Glomerular visceral epithelial cell (primary cell): ENCODE data around the gene TBC1D10B.

Source experiments
- DNase-seq: peaks from one replicate; pipeline ENCODE4 v3.0.0-alpha.2; 2016; ENCODE audit errors: extremely low spot score

Gene TBC1D10B

GRCh38 chr16:30374538-30374937 lies 4.2 kb upstream of the TBC1D10B start, which contains the start of gene MYL11:
Gene MYL11, plus strand, starts transcription at chr16:30374802. Its CDS starts 56 bp downstream, at chr16:30374858.
- no peak for DNase-seq

DNA sequence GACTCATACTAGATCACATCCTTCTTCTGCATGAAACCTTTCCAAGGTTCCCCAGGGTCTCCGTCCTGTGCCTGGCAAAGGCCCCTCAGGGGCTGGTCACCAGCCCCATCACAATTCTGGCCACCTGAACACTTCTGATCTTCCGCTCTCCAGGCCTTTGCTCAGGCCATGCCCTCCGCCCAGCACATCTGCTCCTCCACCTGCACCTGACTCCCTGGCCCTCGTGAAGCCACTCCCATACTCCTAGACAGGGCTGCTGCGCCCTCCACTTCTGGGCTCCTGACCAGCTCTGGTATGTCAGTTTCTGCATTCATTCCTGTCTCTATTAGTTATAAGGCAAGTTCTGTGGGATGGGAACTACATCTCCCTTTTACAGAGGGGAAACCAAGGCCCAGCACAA lies 2.4 kb upstream of the TBC1D10B start:
- no peak for DNase-seq

- DNase-seq, result no peak
Measured at GRCh38 chr16:30372038-30372712, 1.9 kb upstream of the TBC1D10B start.

DNA sequence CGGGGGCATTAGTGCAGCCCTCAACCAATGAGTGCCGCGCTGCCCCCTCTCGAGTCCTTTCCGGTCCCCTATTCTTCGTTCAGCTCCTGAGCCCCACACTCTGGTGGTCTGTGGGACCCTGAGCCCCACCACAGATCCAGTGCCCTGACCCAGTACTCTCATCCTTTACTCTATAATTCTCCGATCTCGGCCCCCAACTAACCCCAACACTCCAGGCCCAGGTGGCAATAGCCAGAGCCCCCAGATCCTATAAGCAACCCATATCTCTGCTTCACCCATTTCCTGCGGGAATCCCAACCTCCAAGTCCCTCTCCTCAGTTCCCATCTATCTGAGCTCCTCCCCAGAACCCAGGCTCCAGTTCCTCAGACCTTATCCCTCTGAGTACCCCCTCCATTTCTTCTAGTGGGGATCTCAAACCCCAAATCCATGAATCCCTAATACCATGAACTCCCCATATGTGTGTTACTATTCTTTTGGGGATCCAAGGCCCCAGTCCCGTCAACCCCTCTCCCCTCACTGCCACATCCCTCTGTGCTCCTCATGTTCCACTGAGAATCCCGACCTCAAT lies 1.0 kb upstream of the TBC1D10B start:
- DNase-seq, result no peak

- DNase-seq, result no peak
Measured at GRCh38 chr16:30369938-30370455, 297 bp downstream of the TBC1D10B start.

GRCh38 chr16:30369091-30369937 lies 980 bp downstream of the TBC1D10B start:
- DNase-seq, result no peak

GRCh38 chr16:30368792-30369090 lies 1.6 kb downstream of the TBC1D10B start:
- DNase-seq, result no peak

- DNase-seq, result peak; percentile 59
Measured at GRCh38 chr16:30368122-30368791, 2.0 kb downstream of the TBC1D10B start.

- no peak for DNase-seq
Measured at GRCh38 chr16:30367349-30368009, 2.8 kb downstream of the TBC1D10B start.

GRCh38 chr16:30366511-30366910 lies 3.8 kb downstream of the TBC1D10B start:
- DNase-seq, result no peak

DNA sequence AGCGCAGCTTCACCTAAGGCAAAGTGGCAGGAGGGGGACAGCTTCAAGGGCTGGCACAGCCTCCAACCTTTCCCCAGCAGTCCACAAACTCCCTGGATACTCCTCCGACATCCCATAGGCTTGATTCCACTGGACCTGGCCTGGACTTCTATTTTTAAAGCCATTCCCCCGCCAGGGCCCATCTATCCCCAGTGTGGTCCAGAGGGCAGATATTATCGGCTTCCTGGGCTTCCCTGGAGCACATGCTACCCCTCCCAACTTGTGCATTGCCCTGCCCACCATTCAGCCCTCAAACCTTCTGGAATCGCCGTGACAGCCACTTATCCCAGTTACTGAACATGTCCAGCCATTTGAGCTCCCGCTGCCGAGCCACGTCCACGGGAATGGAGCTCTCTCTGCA lies 5.1 kb downstream of the TBC1D10B start:
- DNase-seq, result no peak

GRCh38 chr16:30361180-30361579 lies 9.1 kb downstream of the TBC1D10B start:
- DNase-seq, result no peak

DNA sequence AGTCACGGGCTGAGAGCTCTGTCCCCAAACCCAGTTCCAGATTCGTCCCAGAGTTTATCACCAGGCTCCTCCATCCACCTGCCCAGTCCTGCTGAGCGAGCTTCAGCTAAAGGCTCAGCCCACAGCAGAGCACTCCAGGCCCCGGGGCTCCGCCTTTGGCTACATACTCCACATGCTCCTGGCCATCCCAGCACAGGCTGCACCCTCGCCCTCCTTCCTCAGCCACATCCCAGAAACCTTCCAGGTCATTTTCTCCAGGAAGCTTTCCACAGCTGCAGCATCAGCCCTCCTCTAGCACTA lies 10.5 kb downstream of the TBC1D10B start:
- DNase-seq, result no peak

DNA sequence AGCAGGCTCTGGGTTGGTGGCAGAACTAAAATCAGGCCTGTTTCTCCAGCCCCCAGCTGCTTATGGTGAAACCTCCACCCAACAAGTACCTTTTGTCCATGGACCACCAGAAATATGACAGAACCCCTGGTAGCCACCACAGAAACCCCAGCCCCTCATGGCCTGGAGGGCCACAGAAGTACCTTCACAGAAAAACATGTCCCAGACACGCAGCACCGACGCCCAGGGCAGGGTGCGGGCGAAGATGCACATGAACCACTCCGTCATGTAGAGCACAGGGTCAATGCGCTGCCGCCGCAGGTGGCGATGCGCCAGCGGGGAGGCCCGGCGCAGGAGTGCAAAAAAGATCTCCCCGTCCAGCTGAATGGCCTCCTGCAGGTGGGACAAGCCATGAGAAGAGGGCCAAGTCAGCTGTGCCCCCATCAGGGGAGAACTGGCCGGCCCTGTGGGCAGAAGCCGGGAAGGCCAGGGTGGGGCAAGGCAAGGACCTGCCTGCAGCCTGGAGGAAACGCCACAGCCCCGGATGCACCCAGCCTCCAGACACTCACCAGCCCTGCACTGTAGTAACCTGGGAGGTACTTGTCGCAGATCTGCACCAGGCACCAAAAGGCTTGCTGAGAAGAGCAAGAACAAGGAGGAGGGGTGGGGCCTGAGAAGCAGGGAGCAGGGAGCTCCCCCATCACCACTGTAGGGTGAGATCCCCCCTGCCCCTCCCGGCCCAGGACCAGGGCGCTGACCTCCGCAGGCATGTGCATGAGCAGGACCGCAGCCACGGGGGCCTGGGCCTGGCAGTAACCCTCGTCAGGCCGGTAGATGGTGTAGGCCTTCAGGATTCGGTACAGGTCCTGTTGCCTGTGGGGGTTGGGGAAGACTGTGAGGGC lies 11.1 kb downstream of the TBC1D10B start:
- DNase-seq, result no peak

- no peak for DNase-seq
Measured at GRCh38 chr16:30358577-30358936, 11.7 kb downstream of the TBC1D10B start.

- DNase-seq, result no peak
Measured at GRCh38 chr16:30357715-30358576, 12.3 kb downstream of the TBC1D10B start.

DNA sequence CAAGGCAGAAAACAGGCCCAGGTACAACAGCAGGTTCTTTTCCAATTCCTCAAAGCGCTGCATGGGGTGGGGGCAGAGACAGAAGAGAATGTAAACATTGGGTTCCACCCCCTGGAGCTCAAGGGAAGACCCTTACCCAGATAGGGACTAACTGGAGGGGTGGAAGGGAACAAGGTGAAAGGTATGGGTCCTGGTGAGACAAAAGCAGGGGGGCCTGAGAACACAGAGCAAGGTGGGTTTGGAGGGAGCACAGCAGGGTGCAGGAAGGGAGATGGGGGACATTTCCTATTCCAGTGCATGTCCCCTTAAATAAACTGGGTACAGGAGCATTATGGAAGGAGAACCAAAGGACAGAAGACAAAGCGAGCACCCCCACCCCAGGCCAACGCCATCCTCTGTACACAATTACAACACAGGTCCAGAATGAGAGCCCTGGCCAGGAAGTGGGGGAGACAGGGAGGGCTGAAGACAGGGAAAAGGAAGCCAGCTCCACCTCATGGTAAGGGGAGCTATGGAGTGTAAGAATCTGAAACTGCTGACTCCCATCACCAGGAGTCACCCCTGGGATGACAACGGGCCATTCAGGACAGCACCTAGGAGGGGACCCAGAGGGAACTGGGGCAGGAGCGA lies 13.1 kb downstream of the TBC1D10B start:
- DNase-seq, result no peak

GRCh38 chr16:30356401-30357084 lies 13.8 kb downstream of the TBC1D10B start:
- peak; percentile 37 for DNase-seq

GRCh38 chr16:30355954-30356308 lies 14.4 kb downstream of the TBC1D10B start:
- DNase-seq, result no peak
